NCI-H345 treated with DMSO at 0.1 percent for 48 hours (cell line): ENCODE measurements around the gene TMEM183A.

ENCODE experiments used
- DNase-seq: peaks from one replicate; lab custom pipeline; 2025; ENCODE audit not compliant: unreplicated experiment; lab: John Stamatoyannopoulos, UW

TMEM183A gene

DNA sequence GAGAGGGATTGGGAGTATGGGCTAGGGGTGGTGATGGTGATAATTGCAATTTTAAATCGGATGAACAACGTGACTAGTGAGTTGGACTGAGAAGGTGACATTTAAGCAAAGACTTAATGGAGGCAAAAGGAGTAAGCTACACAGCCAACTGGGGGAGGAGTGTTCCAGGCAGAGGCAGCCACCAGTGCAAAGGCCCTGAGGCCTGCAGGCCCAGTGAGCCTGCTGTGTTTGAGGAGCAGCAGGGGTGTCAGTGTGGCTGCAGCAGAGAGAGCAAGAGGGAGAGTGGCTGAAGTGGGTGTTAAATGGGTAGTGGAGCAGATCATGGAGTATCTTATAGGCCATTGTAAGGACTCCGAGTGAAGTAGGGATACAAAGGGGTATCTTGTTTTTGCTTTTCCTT lies 59.8 kb downstream of the TMEM183A start:
- DNase-seq = no peak

- DNase-seq = no peak
These were observed 62.0 kb downstream of the TMEM183A start for GRCh38 chr1:203069030-203069747.

GRCh38 chr1:203072002-203072602 lies 64.9 kb downstream of the TMEM183A start:
- no peak for DNase-seq

- DNase-seq = no peak
These were observed 65.7 kb downstream of the TMEM183A start for GRCh38 chr1:203072911-203073310.

DNA sequence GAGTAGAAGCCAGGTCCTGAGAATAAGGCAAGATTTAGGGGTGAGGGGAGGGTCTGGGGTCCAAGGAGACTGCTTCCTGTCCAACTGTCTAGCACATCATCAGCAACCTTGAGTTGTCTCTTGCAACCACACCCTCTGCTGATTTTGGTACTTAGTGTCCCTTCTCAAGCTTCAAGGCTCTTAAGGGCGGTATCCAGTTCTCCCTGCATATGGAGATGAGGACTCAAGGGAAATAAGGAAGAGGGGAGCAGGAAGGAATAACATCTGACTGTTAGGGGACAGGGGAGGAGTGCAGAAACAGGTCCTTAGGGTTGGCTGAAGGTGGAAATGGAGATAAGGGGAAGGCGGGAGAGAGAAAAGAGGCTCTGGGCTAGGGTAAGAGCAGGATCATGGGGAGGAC lies 66.3 kb downstream of the TMEM183A start:
- no peak for DNase-seq
